Skeletal muscle satellite cell (primary cell): ENCODE results near the gene IFI44L.

Experiments
- H3K27me3 ChIP-seq: 2 replicates; pipeline ENCODE4 v1.7.0; 2013; ENCODE audit warnings: low read length; ENCODE audit not compliant: control insufficient read depth, insufficient read depth
- H3K36me3 ChIP-seq: 2 replicates; pipeline ENCODE4 v1.7.0; 2013; ENCODE audit warnings: mild to moderate bottlenecking, control low read depth, low read length; ENCODE audit not compliant: insufficient read depth
- H3K4me1 ChIP-seq: 2 replicates; pipeline ENCODE4 v1.7.0; 2013; ENCODE audit warnings: low read length; ENCODE audit not compliant: control insufficient read depth, insufficient read depth
- H3K4me2 ChIP-seq: 2 replicates; pipeline ENCODE4 v1.7.0; 2013; ENCODE audit warnings: mild to moderate bottlenecking, low read length
- H3K4me3 ChIP-seq: 2 replicates; pipeline ENCODE4 v1.7.0; 2013; ENCODE audit warnings: low read length
- H3K9ac ChIP-seq: 2 replicates; pipeline ENCODE4 v1.7.0; 2013; ENCODE audit warnings: mild to moderate bottlenecking, low read depth, low read length, moderate library complexity
- H3K9me3 ChIP-seq: replicated peaks from 2 replicates; pipeline ENCODE4 v1.7.0; 2013; ENCODE audit warnings: mild to moderate bottlenecking, control low read depth, low read length

IFI44L gene

DNA sequence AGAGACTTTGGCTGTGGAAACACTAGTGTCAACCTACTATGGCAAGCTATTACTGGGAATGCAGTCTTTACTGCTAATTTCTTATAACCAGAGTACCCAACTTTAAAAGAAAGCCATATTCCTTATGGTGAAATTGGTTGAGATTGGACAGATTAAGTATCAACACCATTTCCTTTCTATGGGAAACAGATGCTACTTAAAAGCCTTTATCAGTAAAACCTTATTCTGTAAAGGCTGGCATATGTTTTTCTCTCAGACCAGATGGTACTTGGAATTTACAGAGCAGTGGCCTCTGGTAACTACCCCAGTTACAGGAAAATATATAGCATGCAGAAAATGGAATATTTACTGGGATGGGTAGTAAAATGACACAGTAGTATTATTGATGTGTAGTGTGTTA lies 48.2 kb downstream of the IFI44L start:
- H3K36me3 ChIP-seq: no peaks in the 10 kb centered on the region
- H3K9ac ChIP-seq: no peak overlapping the region
- no peaks in the 10 kb centered on the region for H3K9me3 ChIP-seq
- no peak overlapping the region for H3K4me2 ChIP-seq
- H3K4me1 ChIP-seq: no peaks in the 10 kb centered on the region
- no peaks in the 10 kb centered on the region for H3K27me3 ChIP-seq
- no peak overlapping the region for H3K4me3 ChIP-seq

DNA sequence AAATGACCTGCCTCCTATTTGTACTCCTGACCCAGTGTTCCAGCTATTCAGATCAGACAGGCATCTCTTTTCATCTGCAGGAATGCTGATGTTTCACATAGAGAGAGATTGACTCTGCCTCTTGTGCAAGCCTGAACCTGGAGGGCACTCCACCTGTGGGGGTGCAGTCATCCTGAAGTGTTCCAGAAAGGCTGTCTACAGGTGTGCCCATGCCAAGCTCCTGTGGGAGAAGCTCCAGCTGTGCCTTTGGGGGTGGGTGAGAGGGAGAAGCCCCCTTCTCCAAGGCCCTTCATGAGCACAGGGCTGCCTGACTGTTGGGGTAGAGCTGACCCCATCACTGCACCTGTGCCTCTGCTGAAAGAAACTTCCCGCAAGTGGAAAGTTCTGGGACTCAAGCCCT lies 52.2 kb downstream of the IFI44L start:
- Histone ChIP-seq H3K9ac (no peak overlapping the region), H3K27me3 (no peaks in the 10 kb centered on the region)

DNA sequence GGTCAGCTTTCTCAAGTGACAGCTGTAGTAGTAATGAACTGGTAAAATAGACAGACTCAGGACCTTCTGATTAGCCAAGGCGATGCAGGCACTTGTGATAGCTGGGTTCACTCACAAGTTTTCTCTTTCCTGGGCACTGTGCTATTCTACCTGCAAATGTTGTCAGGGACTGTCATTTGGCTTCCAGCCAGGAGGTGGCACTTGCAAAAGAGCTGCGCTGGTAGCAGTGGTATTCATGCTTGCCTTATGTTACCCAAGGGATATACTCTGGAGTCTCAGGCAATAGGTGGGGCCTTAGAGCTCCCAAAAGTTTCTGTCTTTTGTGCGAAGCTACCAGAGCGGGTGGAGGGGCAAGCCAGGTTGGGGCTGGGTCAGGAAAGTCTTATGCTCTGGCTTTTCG lies 52.9 kb downstream of the IFI44L start:
- H3K4me2 ChIP-seq: no peak overlapping the region
- no peaks in the 10 kb centered on the region for H3K27me3 ChIP-seq
- H3K9ac ChIP-seq: no peak overlapping the region
- no peaks in the 10 kb centered on the region for H3K4me1 ChIP-seq
- H3K9me3 ChIP-seq: no peaks in the 10 kb centered on the region
- no peak overlapping the region for H3K4me3 ChIP-seq
- H3K36me3 ChIP-seq: no peaks in the 10 kb centered on the region

More for the DNA sequence above, 52.2 kb downstream of the IFI44L start:
- Histone ChIP-seq H3K4me3 (no peak overlapping the region), H3K4me1 (no peaks in the 10 kb centered on the region), H3K9me3 (no peaks in the 10 kb centered on the region), H3K36me3 (no peaks in the 10 kb centered on the region), H3K4me2 (no peak overlapping the region)

DNA sequence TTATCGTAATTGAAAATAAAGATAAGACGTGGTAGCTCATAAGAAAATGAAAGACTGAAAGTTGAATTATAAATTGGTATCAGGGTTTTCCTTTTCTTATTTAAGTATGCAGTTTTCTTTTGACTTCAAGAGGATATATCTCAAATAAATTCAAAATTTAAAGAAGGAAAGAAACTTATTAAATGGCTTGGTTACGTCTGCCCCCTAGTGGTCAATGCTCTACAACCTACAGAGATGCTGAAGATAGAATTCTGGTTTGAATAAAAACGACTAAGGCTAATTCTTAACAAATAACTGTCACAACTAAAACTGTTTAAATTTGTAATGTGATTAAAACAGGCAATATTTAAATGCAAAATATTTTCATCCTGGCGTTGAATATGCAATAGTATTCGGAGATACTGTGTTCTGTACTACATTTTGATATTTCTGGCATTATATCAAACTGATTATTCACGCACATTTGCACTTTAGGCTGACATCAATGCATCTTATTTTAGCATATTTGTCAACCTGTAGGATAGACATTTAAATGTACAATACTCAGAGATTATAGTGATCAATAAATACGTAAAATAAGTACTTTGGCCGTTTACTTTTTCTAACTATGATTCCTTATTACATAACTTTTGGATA lies 56.2 kb downstream of the IFI44L start:
- Histone ChIP-seq H3K27me3 (no peaks in the 10 kb centered on the region), H3K4me3 (no peak overlapping the region), H3K36me3 (no peaks in the 10 kb centered on the region), H3K9ac (no peak overlapping the region), H3K4me1 (no peaks in the 10 kb centered on the region), H3K9me3 (no peaks in the 10 kb centered on the region), H3K4me2 (no peak overlapping the region)

DNA sequence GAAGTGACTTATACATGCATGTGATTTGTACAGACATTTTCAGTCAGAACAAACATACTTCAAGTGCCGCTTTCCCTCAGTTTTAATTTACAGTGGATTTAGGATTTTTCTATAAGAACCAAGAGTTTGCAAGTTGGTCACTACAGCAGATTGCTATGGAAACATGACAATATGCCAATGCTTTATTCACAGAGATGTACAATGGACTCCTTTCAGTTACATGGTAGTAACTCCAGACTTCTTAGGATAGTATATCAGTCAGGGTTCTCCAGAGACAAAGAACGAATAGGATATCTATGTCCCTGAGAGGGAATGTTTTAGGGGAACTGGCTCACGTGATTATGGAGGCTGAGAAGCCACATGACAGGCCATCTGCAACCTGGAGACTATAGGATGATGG lies 56.7 kb downstream of the IFI44L start:
- Histone ChIP-seq H3K9me3 (no peaks in the 10 kb centered on the region), H3K4me3 (no peak overlapping the region), H3K36me3 (no peaks in the 10 kb centered on the region), H3K27me3 (no peaks in the 10 kb centered on the region), H3K9ac (no peak overlapping the region), H3K4me1 (peaks cover under 1% of the 10 kb centered on the region), H3K4me2 (no peak overlapping the region)

DNA sequence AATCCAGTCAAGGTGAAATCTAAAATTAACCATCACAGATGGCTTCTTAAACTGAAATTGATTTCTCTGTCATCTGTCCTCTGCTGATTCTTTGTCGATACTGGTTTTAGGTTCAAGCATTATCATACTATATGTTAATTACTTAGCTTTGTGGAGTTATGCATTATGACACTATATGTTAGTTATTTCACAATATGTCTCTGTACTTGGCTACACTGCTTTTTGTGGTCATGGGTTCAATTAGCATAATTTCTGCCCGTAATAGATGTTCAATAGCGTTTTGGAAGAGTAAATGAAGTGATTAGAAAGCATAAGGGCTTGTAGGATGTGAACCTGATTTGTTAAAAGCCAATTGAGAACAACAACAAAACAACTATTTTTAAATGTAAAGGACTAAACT lies 57.5 kb downstream of the IFI44L start:
- Histone ChIP-seq H3K9me3 (no peaks in the 10 kb centered on the region), H3K4me1 (peaks cover 8% of the 10 kb centered on the region)

DNA sequence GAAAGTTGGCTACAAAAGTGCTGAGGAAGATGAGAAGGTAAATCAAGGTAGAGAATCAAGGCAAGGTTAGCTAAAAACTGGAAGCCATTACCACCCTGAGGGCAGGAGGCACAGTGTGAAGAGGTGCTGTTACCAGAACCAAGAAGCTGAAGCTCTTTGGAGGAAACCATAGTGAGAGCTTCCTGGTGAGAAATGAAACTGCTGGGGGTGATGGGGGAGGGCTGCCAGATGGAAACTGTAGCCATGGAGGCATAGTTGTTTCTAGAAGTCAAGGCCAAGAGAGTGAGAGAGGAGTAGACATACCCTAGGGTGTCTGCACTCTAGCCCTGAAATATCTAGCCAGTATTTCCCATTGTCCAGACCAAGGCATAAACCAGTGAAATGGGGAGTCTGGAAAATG lies 58.1 kb downstream of the IFI44L start:
- Histone ChIP-seq H3K9me3 (no peaks in the 10 kb centered on the region), H3K4me2 (no peak overlapping the region), H3K9ac (no peak overlapping the region), H3K27me3 (no peaks in the 10 kb centered on the region), H3K4me1 (peaks cover 13% of the 10 kb centered on the region), H3K36me3 (no peaks in the 10 kb centered on the region), H3K4me3 (no peak overlapping the region)

More for the DNA sequence above, 57.5 kb downstream of the IFI44L start:
- H3K4me3 ChIP-seq: no peak overlapping the region
- H3K27me3 ChIP-seq: no peaks in the 10 kb centered on the region
- no peak overlapping the region for H3K9ac ChIP-seq
- no peaks in the 10 kb centered on the region for H3K36me3 ChIP-seq
- H3K4me2 ChIP-seq: no peak overlapping the region

DNA sequence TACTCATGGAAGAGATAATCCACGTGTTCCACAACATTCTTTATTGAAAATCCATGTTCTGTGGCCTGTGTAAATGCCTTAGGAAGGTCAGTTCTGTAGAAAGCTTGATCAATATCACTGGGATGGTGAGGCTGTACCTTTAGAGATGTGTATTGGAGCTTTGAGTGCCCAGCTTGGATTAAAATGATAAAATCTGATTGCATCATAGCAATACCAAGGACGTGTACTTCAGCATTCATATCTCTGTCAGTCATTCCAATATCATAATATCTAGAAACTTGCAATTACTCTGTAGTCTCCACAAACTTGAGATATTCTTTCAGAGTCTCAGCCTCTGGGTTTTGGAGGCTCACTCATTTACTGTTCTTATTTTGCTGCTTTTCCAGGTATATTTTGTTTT lies 61.0 kb downstream of the IFI44L start:
- Histone ChIP-seq H3K4me1 (peaks cover 13% of the 10 kb centered on the region), H3K36me3 (no peaks in the 10 kb centered on the region), H3K4me2 (no peak overlapping the region), H3K27me3 (no peaks in the 10 kb centered on the region), H3K9ac (no peak overlapping the region), H3K9me3 (no peaks in the 10 kb centered on the region), H3K4me3 (no peak overlapping the region)

DNA sequence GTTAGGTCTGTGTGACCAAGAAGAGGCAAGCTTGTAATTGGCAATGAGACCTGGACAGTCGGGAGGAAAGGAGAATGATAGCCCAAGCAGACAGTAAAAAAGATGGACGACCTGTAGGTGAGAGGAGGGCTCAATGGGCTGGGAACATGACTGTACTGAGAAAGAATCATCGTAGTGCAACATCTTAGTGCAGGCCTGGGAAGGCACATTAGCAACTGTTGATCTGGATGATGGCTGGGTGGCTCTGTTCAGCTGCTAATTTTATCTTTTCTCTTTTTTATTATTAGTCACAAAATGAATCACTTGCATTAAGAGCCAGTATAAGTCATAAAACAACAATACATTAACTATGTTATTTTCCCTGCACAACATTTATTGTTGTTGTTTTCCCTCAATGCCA lies 62.2 kb downstream of the IFI44L start:
- no peak overlapping the region for H3K9ac ChIP-seq
- H3K4me1 ChIP-seq: peaks cover 19% of the 10 kb centered on the region
- H3K9me3 ChIP-seq: no peaks in the 10 kb centered on the region
- H3K4me2 ChIP-seq: no peak overlapping the region
- H3K27me3 ChIP-seq: no peaks in the 10 kb centered on the region
- no peak overlapping the region for H3K4me3 ChIP-seq
- H3K36me3 ChIP-seq: no peaks in the 10 kb centered on the region

DNA sequence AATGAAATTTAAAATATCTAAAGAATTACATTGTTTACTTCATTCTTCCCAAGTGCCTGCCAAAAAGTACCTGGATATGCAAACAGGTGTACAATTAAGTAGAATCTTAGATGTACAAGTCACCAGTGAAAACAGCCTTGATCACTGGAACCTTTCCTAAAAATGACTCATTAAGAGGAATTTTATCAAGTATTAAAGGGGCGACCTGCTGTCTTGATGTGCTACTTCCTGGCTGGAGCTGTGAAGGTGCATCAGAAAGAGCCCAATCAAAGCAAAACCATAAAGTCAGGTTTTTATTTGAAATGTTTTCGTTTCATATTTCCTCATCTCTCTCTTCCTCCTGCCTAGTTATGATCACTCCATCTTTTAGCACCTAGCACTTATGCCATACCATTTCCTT lies 62.8 kb downstream of the IFI44L start:
- Histone ChIP-seq H3K4me1 (peaks cover 25% of the 10 kb centered on the region), H3K4me3 (no peak overlapping the region), H3K4me2 (no peak overlapping the region), H3K9ac (no peak overlapping the region), H3K9me3 (no peaks in the 10 kb centered on the region), H3K27me3 (no peaks in the 10 kb centered on the region), H3K36me3 (no peaks in the 10 kb centered on the region)

DNA sequence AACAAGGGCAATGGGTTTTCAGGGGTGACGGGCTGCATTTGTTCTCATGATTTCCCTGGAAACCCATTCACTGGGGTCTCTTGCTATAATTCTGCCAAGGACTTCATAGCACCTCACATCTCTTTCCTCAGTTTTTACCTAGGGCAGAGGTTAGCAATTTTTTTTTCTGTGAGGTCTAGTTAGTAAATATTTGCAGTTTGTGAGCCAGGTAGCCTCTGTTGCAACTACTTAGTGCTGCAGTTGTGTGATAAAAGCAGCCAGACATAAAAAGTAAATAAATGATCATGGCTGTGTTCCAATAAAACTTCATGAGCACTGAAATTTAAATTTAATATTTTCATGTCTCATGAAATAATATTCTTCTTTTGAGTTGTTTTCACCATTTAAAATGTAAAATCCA lies 67.1 kb downstream of the IFI44L start:
- H3K4me1 ChIP-seq: peaks cover 63% of the 10 kb centered on the region
- no peaks in the 10 kb centered on the region for H3K36me3 ChIP-seq
- no peaks in the 10 kb centered on the region for H3K9me3 ChIP-seq
- H3K4me2 ChIP-seq: peak overlapping the region; percentile 53
- H3K27me3 ChIP-seq: no peaks in the 10 kb centered on the region
- H3K4me3 ChIP-seq: no peak overlapping the region
- H3K9ac ChIP-seq: peak overlapping the region; percentile 49

DNA sequence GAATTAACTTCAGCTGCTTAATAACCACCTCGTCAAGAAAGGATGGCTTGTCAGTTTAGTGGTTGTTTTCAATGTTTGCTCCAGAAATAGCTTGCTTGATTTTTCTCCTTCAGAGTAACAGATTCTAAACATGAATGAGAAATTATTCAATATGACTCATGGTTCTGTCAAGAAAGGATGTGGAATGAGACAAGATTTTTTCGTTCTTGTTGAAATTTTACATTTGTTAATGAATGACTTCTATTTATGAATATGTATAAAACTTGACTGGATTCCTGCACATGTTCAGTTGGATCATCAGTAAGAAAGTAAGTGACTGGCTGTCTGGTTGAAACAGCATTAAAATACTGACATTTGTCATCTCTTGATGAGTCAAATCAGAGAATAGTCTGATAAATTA lies 67.7 kb downstream of the IFI44L start:
- Histone ChIP-seq H3K4me2 (peak overlapping the region; percentile 53), H3K9ac (peak overlapping the region; percentile 49), H3K9me3 (no peaks in the 10 kb centered on the region), H3K27me3 (no peaks in the 10 kb centered on the region), H3K4me3 (no peak overlapping the region), H3K4me1 (peaks cover 62% of the 10 kb centered on the region), H3K36me3 (no peaks in the 10 kb centered on the region)
